ENCODE data around the gene NSMCE1.
"Not testable (repeated sequence)": the region's sequence is repeated elsewhere in the genome, so short reads cannot be mapped to it uniquely, and the experiment has no call there.

Gene NSMCE1

GRCh38 chr16:27214084-27214961 lies 54.2 kb downstream of the NSMCE1 start:
- no peak for DNase-seq (ENCODE audit: low read depth)

- no peak for DNase-seq (ENCODE audit: low read depth)
Measured at GRCh38 chr16:27211026-27211425, 57.5 kb downstream of the NSMCE1 start.

- DNase-seq (ENCODE audit: low read depth) = no peak
Measured at GRCh38 chr16:27210174-27210573, 58.4 kb downstream of the NSMCE1 start.

GRCh38 chr16:27209591-27209990 lies 59.0 kb downstream of the NSMCE1 start:
- DNase-seq (ENCODE audit: low read depth) = no peak

GRCh38 chr16:27208796-27209195 lies 59.8 kb downstream of the NSMCE1 start:
- DNase-seq (ENCODE audit: low read depth) = no peak

GRCh38 chr16:27208081-27208680 lies 60.4 kb downstream of the NSMCE1 start:
- no peak for DNase-seq (ENCODE audit: low read depth)

GRCh38 chr16:27207121-27207520 lies 61.5 kb downstream of the NSMCE1 start:
- DNase-seq (ENCODE audit: low read depth) = not testable (repeated sequence)

GRCh38 chr16:27205423-27206065 lies 63.0 kb downstream of the NSMCE1 start:
- DNase-seq (ENCODE audit: low read depth) = no peak

- DNase-seq (ENCODE audit: low read depth) = peak; percentile 11
Measured at GRCh38 chr16:27204312-27204915, 64.2 kb downstream of the NSMCE1 start.

- peak; percentile 99 for DNase-seq (ENCODE audit: low read depth)
Measured at GRCh38 chr16:27203507-27204311, 64.9 kb downstream of the NSMCE1 start, which contains the start of gene KDM8. TSS of gene KDM8 (plus strand) at chr16:27203526. CDS start at chr16:27210124, 6,598 bp downstream.

- peak; percentile 90 for DNase-seq (ENCODE audit: low read depth)
Measured at GRCh38 chr16:27202923-27203506, 65.6 kb downstream of the NSMCE1 start.

- not testable (repeated sequence) for DNase-seq (ENCODE audit: low read depth)
Measured at GRCh38 chr16:27200914-27201313, 67.7 kb downstream of the NSMCE1 start.

- no peak for DNase-seq (ENCODE audit: low read depth)
Measured at GRCh38 chr16:27199736-27200135, 68.8 kb downstream of the NSMCE1 start.

GRCh38 chr16:27199235-27199586 lies 69.4 kb downstream of the NSMCE1 start:
- DNase-seq (ENCODE audit: low read depth) = no peak

- DNase-seq (ENCODE audit: low read depth) = no peak
Measured at GRCh38 chr16:27198451-27199234, 69.9 kb downstream of the NSMCE1 start.

GRCh38 chr16:27197004-27197403 lies 71.6 kb downstream of the NSMCE1 start:
- DNase-seq (ENCODE audit: low read depth) = no peak

GRCh38 chr16:27195941-27196595 lies 72.5 kb downstream of the NSMCE1 start:
- DNase-seq (ENCODE audit: low read depth) = no peak

- no peak for DNase-seq (ENCODE audit: low read depth)
Measured at GRCh38 chr16:27195076-27195741, 73.4 kb downstream of the NSMCE1 start.

GRCh38 chr16:27193300-27193990 lies 75.1 kb downstream of the NSMCE1 start:
- no peak for DNase-seq (ENCODE audit: low read depth)
